HCT116 (cell line): Measurements from ENCODE around the gene ZNF32. TPM values are rescaled to one million over a fixed set of nuclear protein-coding genes. Genes with fewer than 3 reads are reported as not detected.

Source experiments
- ATAC-seq: fragments of 200-7000 bp; cut with Tn5 transposase; 2 replicates; pipeline ENCODE4 v1.9.1; 2020; ENCODE audit warnings: mild to moderate bottlenecking, moderate library complexity
- BruUV-seq: library from RNA; stranded (reverse); fragments of 400-500 nt; replicated peaks from 2 replicates; lab custom pipeline; 2021; lab: Mats Ljungman, UMichigan
- CTCF ChIA-PET: fragments of 300-600 bp; sonication (Branson Sonifier 250); formaldehyde crosslinking; loops from one replicate; lab custom pipeline; 2021; ENCODE audit warnings: antibody characterized with exemption; lab: Charles Lee
- POLR2A ChIA-PET: fragments of 300-600, 350-600 bp; sonication (Branson Sonifier 250); formaldehyde crosslinking; loops from one replicate; lab custom pipeline; 2021; ENCODE audit warnings: antibody characterized with exemption; lab: Charles Lee
- RAD21 ChIA-PET, 2 experiments: fragments of 300-600 bp; sonication (Branson Sonifier 250); formaldehyde crosslinking; loops; one replicate each; lab custom pipeline; 2023; ENCODE audit warnings: low total read pairs in 2 of 2; ENCODE audit not compliant: uncharacterized antibody in 2 of 2, unreplicated experiment in 2 of 2, low non-redundant PET in 1 of 2; lab: Charles Lee
- DNase-seq: peaks from one replicate; pipeline ENCODE4 v3.0.0-alpha.2; 2010; ENCODE audit warnings: low read depth, low spot score
- H2AFZ ChIP-seq: fragments of 200-600 bp; shearing (Covaris generic), sonication (generic); 2 replicates; pipeline ENCODE4 v1.6.1; 2017; ENCODE audit warnings: low read depth, mixed run types, mixed read lengths, antibody characterized with exemption, low read length; ENCODE audit not compliant: poor library complexity, severe bottlenecking
- H3K27ac ChIP-seq: 2 replicates; pipeline ENCODE4 v1.5.1; 2012; ENCODE audit warnings: low read depth, low read length
- H3K27me3 ChIP-seq: fragments of 200-600 bp; sonication (generic); 2 replicates; pipeline ENCODE4 v1.6.1; 2016; ENCODE audit warnings: mixed run types, low read length, mixed read lengths; ENCODE audit not compliant: insufficient read depth
- H3K36me3 ChIP-seq, 2 experiments: fragments of 200-500 bp in 1 of 2; fragments of 200-600 bp in 1 of 2; sonication (Bioruptor generic) in 1 of 2; sonication (generic) in 1 of 2; 2 replicates each; pipeline versions ENCODE4 v1.5.1 to v1.6.1; 2014 to 2016; ENCODE audit warnings: low read length in 2 of 2, inconsistent platforms in 1 of 2, mixed read lengths in 1 of 2, mixed run types in 1 of 2; ENCODE audit not compliant: insufficient read depth in 2 of 2, control insufficient read depth in 1 of 2
- H3K4me1 ChIP-seq, 2 experiments: fragments of 200-600 bp in 1 of 2; sonication (generic) in 1 of 2; 2 replicates each; pipeline versions ENCODE4 v1.5.1 to v1.6.1; 2012 to 2017; ENCODE audit warnings: low read length in 2 of 2, inconsistent platforms in 1 of 2, mild to moderate bottlenecking in 1 of 2, mixed read lengths in 1 of 2, mixed run types in 1 of 2, moderate library complexity in 1 of 2; ENCODE audit not compliant: insufficient read depth in 2 of 2, control insufficient read depth in 1 of 2
- H3K4me2 ChIP-seq: fragments of 200-600 bp; sonication (generic); 2 replicates; pipeline ENCODE4 v1.6.1; 2017; ENCODE audit warnings: mixed run types, low read length, mixed read lengths
- H3K4me3 ChIP-seq, 2 experiments: fragments of 200-600 bp in 1 of 2; sonication (generic) in 1 of 2; replicated peaks in 1 of 2; 2 replicates each; pipeline ENCODE4 v1.5.1; 2011 to 2016; ENCODE audit warnings: low read length in 2 of 2, control low read depth in 1 of 2, low read depth in 1 of 2, mild to moderate bottlenecking in 1 of 2, mixed read lengths in 1 of 2, mixed run types in 1 of 2
- H3K79me2 ChIP-seq: fragments of 200-600 bp; sonication (generic); 2 replicates; pipeline ENCODE4 v1.6.1; 2017; ENCODE audit warnings: mild to moderate bottlenecking, mixed run types, low read length, moderate library complexity, mixed read lengths; ENCODE audit not compliant: insufficient read depth
- H3K9ac ChIP-seq: fragments of 200-600 bp; sonication (generic); 2 replicates; pipeline ENCODE4 v1.6.1; 2016; ENCODE audit warnings: low read length, mixed read lengths
- H3K9me2 ChIP-seq: fragments of 200-600 bp; sonication (generic), shearing (Covaris generic); 2 replicates; pipeline ENCODE4 v1.6.1; 2017; ENCODE audit warnings: mixed run types, mild to moderate bottlenecking, moderate library complexity; ENCODE audit not compliant: insufficient read depth
- H3K9me3 ChIP-seq, 2 experiments: fragments of 200-500 bp in 1 of 2; fragments of 200-600 bp in 1 of 2; sonication (Bioruptor generic) in 1 of 2; sonication (generic) in 1 of 2; 2 replicates each; pipeline ENCODE4 v1.6.1; 2014 to 2017; ENCODE audit warnings: low read length in 2 of 2, mixed read lengths in 2 of 2, inconsistent platforms in 1 of 2, low read depth in 1 of 2, mild to moderate bottlenecking in 1 of 2, mixed run types in 1 of 2, moderate library complexity in 1 of 2; ENCODE audit not compliant: control insufficient read depth in 1 of 2, insufficient read depth in 1 of 2
- H4K20me1 ChIP-seq: fragments of 200-600 bp; sonication (generic), shearing (Covaris generic); 2 replicates; pipeline ENCODE4 v1.6.1; 2017; ENCODE audit warnings: mixed run types, mild to moderate bottlenecking, moderate library complexity; ENCODE audit not compliant: insufficient read depth
- ATF3 ChIP-seq: IDR thresholded peaks from 2 replicates; pipeline ENCODE4 v1.6.1; 2012
- CEBPB ChIP-seq: IDR thresholded peaks from 2 replicates; pipeline ENCODE4 v1.6.1; 2012; ENCODE audit warnings: low read depth
- CTCF ChIP-seq, 3 experiments: fragments of 200-600 bp in 1 of 3; sonication (generic) in 1 of 3; IDR thresholded peaks in 2 of 3; conservative IDR thresholded peaks in 1 of 3; 2 replicates each; pipeline ENCODE4 v1.5.1; 2012 to 2017; ENCODE audit warnings: low read depth in 2 of 3, low read length in 2 of 3, antibody characterized with exemption in 1 of 3, borderline replicate concordance in 1 of 3, control low read depth in 1 of 3, mild to moderate bottlenecking in 1 of 3, mixed read lengths in 1 of 3, mixed run types in 1 of 3, moderate library complexity in 1 of 3; ENCODE audit not compliant: insufficient read depth in 1 of 3
- EGR1 ChIP-seq: IDR thresholded peaks from 2 replicates; pipeline ENCODE4 v1.6.1; 2012; ENCODE audit warnings: low read depth
- ELF1 ChIP-seq: IDR thresholded peaks from 2 replicates; pipeline ENCODE4 v1.6.1; 2012; ENCODE audit warnings: low read depth, borderline replicate concordance
- FOSL1 ChIP-seq: IDR thresholded peaks from 2 replicates; pipeline ENCODE4 v1.6.1; 2012; ENCODE audit warnings: low read depth
- REST ChIP-seq: IDR thresholded peaks from 2 replicates; pipeline ENCODE4 v1.6.1; 2012; ENCODE audit warnings: low read depth
- SIN3A ChIP-seq: IDR thresholded peaks from 2 replicates; pipeline ENCODE4 v1.6.1; 2012; ENCODE audit warnings: low read depth
- SP1 ChIP-seq: IDR thresholded peaks from 2 replicates; pipeline ENCODE4 v1.6.1; 2012; ENCODE audit warnings: low read depth
- TCF7L2 ChIP-seq: IDR thresholded peaks from 2 replicates; pipeline ENCODE4 v1.7.0; 2011; ENCODE audit warnings: borderline replicate concordance, inconsistent platforms; ENCODE audit not compliant: insufficient read depth, insufficient read length; ENCODE audit errors: extremely low read depth
- intact Hi-C: fragments of 100-400 bp; cut with micrococcal nuclease; formaldehyde crosslinking; loops from 2 replicates; pipeline ENCODE4 v1.10.0; 2022
- total RNA-seq: library from RNA; stranded (reverse); gene quantifications from one replicate; pipeline ENCODE4 v1.2.1, GENCODE V29; 2021; ENCODE audit not compliant: unreplicated experiment

ZNF32 gene
- total RNA-seq, 1 experiment from 2014 or later, result 10.3 TPM

GRCh38 chr10:43681721-43682120, 33.0 kb upstream of the ZNF32 start (continued):
- TF ChIP-seq REST (no peak), TCF7L2 (no peak), CTCF (IDR thresholded peaks at IDR 0.05 in 2 of 3, conservative IDR thresholded peaks at IDR 0.05 in 1 of 3; ENCODE audit: borderline replicate concordance in 1 of 3, insufficient read depth in 1 of 3, low read depth in 2 of 3, low read length in 2 of 3) (no peak)

GRCh38 chr10:43681220-43681619, 32.5 kb upstream of the ZNF32 start:
- intact Hi-C loops, result no loop called here
- H3K9me2 ChIP-seq, result no peaks in the 10 kb centered on the region
- H3K4me3 ChIP-seq, result no peak overlapping the region
- DNase-seq (no peak), ATAC-seq (no peak)
- ChIA-PET RAD21 (no interaction called here), POLR2A (no interaction called here), CTCF (no interaction called here)
- no peak overlapping the region for H3K9ac ChIP-seq
- H4K20me1 ChIP-seq, result no peaks in the 10 kb centered on the region
- no peaks in the 10 kb centered on the region for H3K36me3 ChIP-seq
- H2AFZ ChIP-seq, result no peak overlapping the region
- no TSS peak for BruUV-seq
- H3K27ac ChIP-seq, result no peak overlapping the region
- peaks cover 6 to 11% of the 10 kb centered on the region in 2 experiments; a peak in 3 of 4 replicates for H3K4me1 ChIP-seq
- H3K27me3 ChIP-seq, result no peaks in the 10 kb centered on the region
- H3K79me2 ChIP-seq, result no peaks in the 10 kb centered on the region
- no peaks in the 10 kb centered on the region for H3K9me3 ChIP-seq
- no peak overlapping the region for H3K4me2 ChIP-seq
- TF ChIP-seq EGR1 (no peak), CEBPB (no peak), CTCF (IDR thresholded peaks at IDR 0.05 in 2 of 3, conservative IDR thresholded peaks at IDR 0.05 in 1 of 3; ENCODE audit: borderline replicate concordance in 1 of 3, insufficient read depth in 1 of 3, low read depth in 2 of 3, low read length in 2 of 3) (no peak), FOSL1 (no peak), REST (no peak), ELF1 (no peak), TCF7L2 (no peak), SP1 (no peak), ATF3 (no peak), SIN3A (no peak)
